CD4-positive, CD25-positive, alpha-beta regulatory T cell (primary cell): ENCODE data around the gene MEIS2. TPM values are rescaled to one million over a fixed set of nuclear protein-coding genes. Genes with fewer than 3 reads are reported as not detected.

ENCODE experiments used
- ATAC-seq, 2 donors: fragments of 150-1000 bp; cut with Tn5 transposase; one replicate each; pipeline ENCODE4 v1.10.0; 2021; ENCODE audit warnings: low read depth in 2 of 2, moderate number of reproducible peaks in 2 of 2, moderate library complexity in 1 of 2
- DNase-seq, 3 donors: peaks; one replicate each; pipeline versions ENCODE4 v3.0.0 to v3.0.0-alpha.2; 2012 to 2022; ENCODE audit warnings: mixed read lengths in 1 of 3
- H3K27ac ChIP-seq: one replicate; pipeline ENCODE4 v1.7.0; 2013; ENCODE audit warnings: mild to moderate bottlenecking, low read length; ENCODE audit not compliant: insufficient read depth, poor library complexity, severe bottlenecking
- H3K27me3 ChIP-seq: one replicate; pipeline ENCODE4 v1.7.0; 2013; ENCODE audit warnings: low read length; ENCODE audit not compliant: control insufficient read depth, insufficient read depth
- H3K36me3 ChIP-seq: one replicate; pipeline ENCODE4 v1.7.0; 2013; ENCODE audit warnings: mild to moderate bottlenecking, low read length, moderate library complexity; ENCODE audit not compliant: control insufficient read depth, insufficient read depth
- H3K4me1 ChIP-seq: 2 replicates; pipeline ENCODE4 v1.7.0; 2013; ENCODE audit warnings: mild to moderate bottlenecking, low read length; ENCODE audit not compliant: insufficient read depth, control insufficient read depth, poor library complexity, severe bottlenecking
- H3K4me3 ChIP-seq: one replicate; pipeline ENCODE4 v1.7.0; 2013; ENCODE audit warnings: low read depth, mild to moderate bottlenecking, low read length, moderate library complexity
- H3K9me3 ChIP-seq, 2 experiments: 1 replicate in 1 of 2; 2 replicates in 1 of 2; pipeline ENCODE4 v1.7.0; 2013; ENCODE audit warnings: low read length in 2 of 2, mild to moderate bottlenecking in 1 of 2, moderate library complexity in 1 of 2; ENCODE audit not compliant: control insufficient read depth in 2 of 2
- H3K27ac Mint-ChIP-seq, 3 donors: one replicate each; pipeline ENCODE4 v1.8.0; 2020 to 2022; ENCODE audit warnings: mild to moderate bottlenecking in 3 of 3, mixed read lengths in 3 of 3, moderate library complexity in 2 of 3
- H3K27me3 Mint-ChIP-seq: one replicate; pipeline ENCODE4 v1.8.0; 2022; ENCODE audit warnings: mild to moderate bottlenecking, mixed read lengths
- H3K36me3 Mint-ChIP-seq: one replicate; pipeline ENCODE4 v1.8.0; 2020; ENCODE audit warnings: mixed read lengths
- H3K4me1 Mint-ChIP-seq, 4 donors: one replicate each; pipeline ENCODE4 v1.8.0; 2020 to 2022; ENCODE audit warnings: mixed read lengths in 4 of 4, mild to moderate bottlenecking in 1 of 4
- H3K4me3 Mint-ChIP-seq, 4 donors: one replicate each; pipeline ENCODE4 v1.8.0; 2020 to 2022; ENCODE audit warnings: mild to moderate bottlenecking in 4 of 4, mixed read lengths in 4 of 4, moderate library complexity in 3 of 4
- H3K9me3 Mint-ChIP-seq, 7 donors: one replicate each; pipeline ENCODE4 v1.8.0; 2020 to 2022; ENCODE audit warnings: mixed read lengths in 7 of 7, mild to moderate bottlenecking in 3 of 7, moderate library complexity in 2 of 7
- polyA plus RNA-seq, 4 donors: library from polyadenylated mRNA; unstranded; fragments of 300-500 nt; fragmentation: Illumina TruSeq; gene quantifications; one replicate each; pipeline ENCODE4 v1.2.3, GENCODE V29; 2021
- total RNA-seq: library from RNA; stranded (reverse); gene quantifications from one replicate; pipeline ENCODE4 v1.2.3, GENCODE V29; 2022

The MEIS2 gene
- total and polyA plus RNA-seq, 5 donors from 2014 or later, result not detected

DNA sequence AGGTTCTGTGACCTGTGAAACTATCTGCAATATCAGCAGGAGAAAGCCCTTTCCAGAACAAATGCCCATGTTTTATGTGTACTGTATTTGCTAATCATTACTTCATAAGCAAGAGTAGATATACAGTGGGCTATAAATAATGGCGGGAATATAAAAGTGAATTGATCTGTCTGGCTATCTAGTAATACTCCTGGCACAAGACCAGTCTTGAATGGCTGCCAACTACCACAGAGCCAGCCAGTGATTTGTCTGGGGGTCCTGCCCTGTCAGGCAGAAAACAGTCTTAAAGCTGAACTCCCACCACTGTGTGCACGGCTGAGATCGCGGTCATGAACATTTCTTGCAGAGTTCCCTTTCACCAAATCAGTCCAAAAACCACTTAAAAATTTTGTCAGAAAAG is 176.3 kb downstream of the MEIS2 start:
- Mint-ChIP-seq H3K27me3 (no peaks in the 10 kb centered on the region), H3K27ac (no peak overlapping the region), H3K4me1 (no peaks in the 10 kb centered on the region), H3K36me3 (no peaks in the 10 kb centered on the region), H3K9me3 (peaks cover 0 to 5% (median 0%) of the 10 kb centered on the region in 7 donors), H3K4me3 (no peak overlapping the region)
- no peaks in the 10 kb centered on the region for H3K36me3 ChIP-seq
- H3K4me3 ChIP-seq, result no peak overlapping the region
- no peak for DNase-seq
- no peaks in the 10 kb centered on the region for H3K9me3 ChIP-seq
- ATAC-seq, result no peak
- H3K4me1 ChIP-seq, result no peaks in the 10 kb centered on the region
- H3K27me3 ChIP-seq, result no peaks in the 10 kb centered on the region
- no peak overlapping the region for H3K27ac ChIP-seq

DNA sequence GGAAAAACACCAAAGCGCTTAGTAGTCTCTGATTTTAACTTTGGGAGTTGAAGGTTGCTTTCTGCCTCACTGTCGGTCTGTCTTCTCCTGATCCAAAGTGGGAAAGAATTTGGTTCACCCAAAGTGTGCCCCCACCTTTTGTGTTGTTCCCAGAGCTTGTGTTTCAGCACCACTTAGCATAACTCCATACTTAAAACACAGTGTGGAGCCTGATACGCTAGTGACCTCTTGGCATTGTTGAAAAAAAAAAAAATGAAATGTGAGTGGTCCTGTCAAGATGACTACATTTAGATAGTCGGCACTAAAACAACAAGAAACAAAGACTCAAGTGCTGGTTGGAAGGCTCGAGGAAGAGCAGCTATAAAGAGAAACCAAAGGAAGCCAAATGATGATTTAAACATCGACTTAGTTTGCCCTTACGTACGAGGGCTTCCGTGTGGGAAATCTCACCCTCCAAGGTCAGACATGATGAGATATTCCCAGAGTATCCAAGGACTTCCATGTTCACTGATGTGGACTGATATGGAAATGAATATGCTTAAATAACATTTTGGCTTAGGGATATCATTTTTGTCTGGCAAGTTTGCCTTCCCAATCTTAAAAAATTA is 178.8 kb downstream of the MEIS2 start:
- no peaks in the 10 kb centered on the region for H3K36me3 ChIP-seq
- Mint-ChIP-seq H3K36me3 (no peaks in the 10 kb centered on the region), H3K27me3 (no peaks in the 10 kb centered on the region), H3K27ac (no peak overlapping the region), H3K4me1 (no peaks in the 10 kb centered on the region), H3K9me3 (peaks cover 0 to 1% (median 0%) of the 10 kb centered on the region in 7 donors), H3K4me3 (no peak overlapping the region)
- ATAC-seq, result no peak
- DNase-seq, result no peak
- H3K4me3 ChIP-seq, result no peak overlapping the region
- H3K27me3 ChIP-seq, result no peaks in the 10 kb centered on the region
- H3K27ac ChIP-seq, result no peak overlapping the region
- no peaks in the 10 kb centered on the region for H3K9me3 ChIP-seq
- no peaks in the 10 kb centered on the region for H3K4me1 ChIP-seq

DNA sequence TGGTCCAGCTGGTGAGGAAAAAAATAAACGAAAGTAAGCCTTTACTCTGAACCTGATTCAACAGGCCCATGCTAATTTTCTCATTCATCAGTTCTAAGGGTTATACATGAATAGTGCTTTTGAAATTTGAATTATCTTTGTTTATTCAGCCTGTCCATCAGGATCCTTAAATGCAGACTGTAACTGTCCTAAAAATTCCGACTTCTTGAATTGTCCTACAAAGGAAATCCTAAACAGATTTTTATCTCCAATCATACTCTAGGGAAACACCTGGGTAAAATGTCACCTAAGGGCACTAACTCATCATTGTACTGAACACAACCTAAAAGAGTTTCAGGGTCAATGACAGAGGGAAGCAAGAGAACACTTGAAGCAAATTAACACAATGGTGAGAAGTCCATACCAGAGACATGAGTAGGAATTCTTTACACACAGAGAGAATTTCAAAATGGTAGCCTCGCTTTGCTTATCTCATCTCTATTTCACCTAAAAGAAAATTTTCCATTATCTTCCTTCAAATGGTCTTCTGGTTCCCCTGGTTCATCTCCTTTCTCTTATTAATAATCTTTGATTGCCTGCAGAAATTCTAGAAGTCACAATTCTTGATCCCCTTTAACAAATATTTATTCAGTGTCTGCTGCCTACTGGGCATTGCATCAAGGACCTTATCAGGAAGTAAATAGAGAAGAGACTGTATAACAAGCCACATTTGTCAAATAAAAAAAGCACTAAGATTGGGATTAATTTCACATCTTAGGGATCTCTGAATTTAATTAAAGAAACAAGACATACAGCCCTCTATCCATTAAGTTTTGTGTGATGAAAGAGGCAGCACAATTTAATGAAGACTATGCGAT is 182.7 kb downstream of the MEIS2 start:
- no peak overlapping the region for H3K4me3 Mint-ChIP-seq
- no peaks in the 10 kb centered on the region for H3K27me3 Mint-ChIP-seq
- DNase-seq, result no peak
- Histone ChIP-seq H3K4me3 (no peak overlapping the region), H3K9me3 (no peaks in the 10 kb centered on the region), H3K27ac (no peak overlapping the region), H3K27me3 (no peaks in the 10 kb centered on the region), H3K4me1 (no peaks in the 10 kb centered on the region), H3K36me3 (no peaks in the 10 kb centered on the region)
- no peaks in the 10 kb centered on the region for H3K4me1 Mint-ChIP-seq
- peaks cover 0 to 3% (median 0%) of the 10 kb centered on the region in 7 donors for H3K9me3 Mint-ChIP-seq
- no peak overlapping the region for H3K27ac Mint-ChIP-seq
- no peak for ATAC-seq
- no peaks in the 10 kb centered on the region for H3K36me3 Mint-ChIP-seq

DNA sequence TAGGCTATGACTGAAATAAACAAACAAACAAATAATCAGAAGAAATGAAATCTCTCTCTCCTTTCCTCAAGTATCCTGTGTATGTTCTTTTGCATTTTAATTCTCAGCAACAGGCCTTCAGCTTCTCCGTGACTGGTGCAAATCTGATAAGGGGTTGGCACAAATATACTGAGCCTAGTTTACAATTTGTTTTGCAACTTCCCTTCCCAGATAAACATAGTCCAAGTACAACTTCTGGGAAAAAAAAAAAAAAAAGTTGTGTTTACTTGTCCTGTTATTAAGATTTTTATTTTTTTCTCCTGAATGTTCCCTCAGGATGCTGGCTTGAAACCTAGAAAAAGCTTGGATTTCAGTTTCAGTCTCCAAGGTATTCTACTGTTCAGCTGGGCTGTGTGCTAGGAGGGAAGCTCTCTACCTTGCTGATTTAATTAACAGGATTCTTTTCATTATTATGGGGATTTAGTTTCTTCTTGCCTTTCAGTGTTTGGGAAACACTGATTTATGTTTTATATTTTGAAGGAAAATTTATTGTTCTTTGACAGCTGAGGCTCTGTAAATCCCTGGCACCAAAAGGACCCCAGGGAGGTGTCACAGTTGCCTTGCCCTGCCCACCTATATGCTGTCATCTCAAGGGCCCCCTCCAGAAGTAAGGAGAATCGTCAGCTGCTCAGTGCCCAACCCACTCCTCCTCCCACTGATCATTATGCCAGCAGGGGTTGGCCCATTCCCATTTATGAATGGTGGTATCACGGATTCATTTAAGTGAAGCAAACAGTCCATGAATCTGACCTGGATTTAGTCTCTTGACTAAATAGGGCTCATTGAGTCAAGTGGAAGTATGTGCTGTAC is 185.2 kb downstream of the MEIS2 start:
- no peaks in the 10 kb centered on the region for H3K9me3 ChIP-seq
- ATAC-seq, result no peak
- no peak overlapping the region for H3K4me3 Mint-ChIP-seq

DNA sequence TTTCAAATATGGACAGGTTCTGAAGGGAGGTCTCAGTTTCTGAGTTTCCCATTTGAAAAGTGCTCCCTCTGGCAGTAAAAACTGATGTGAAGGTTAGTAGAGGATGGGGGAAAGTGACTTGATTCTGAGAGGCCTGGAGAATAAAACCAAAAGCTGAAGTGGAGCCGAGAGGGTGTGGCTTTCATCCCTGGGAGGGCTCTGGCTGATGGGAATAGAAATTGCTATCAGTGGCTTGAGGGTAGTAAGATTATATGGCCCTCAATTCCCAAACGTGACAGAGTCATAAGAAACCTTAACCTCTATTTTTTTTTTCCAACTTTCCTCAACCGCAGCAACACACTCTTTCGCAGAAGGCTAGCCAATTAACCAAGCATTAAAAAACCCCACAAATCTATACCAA is 185.9 kb downstream of the MEIS2 start:
- no peaks in the 10 kb centered on the region for H3K9me3 ChIP-seq
- Mint-ChIP-seq H3K27ac (no peak overlapping the region), H3K9me3 (peaks cover 0 to 3% (median 0%) of the 10 kb centered on the region in 7 donors), H3K27me3 (no peaks in the 10 kb centered on the region), H3K4me1 (no peaks in the 10 kb centered on the region), H3K36me3 (no peaks in the 10 kb centered on the region), H3K4me3 (no peak overlapping the region)
- H3K27ac ChIP-seq, result no peak overlapping the region
- no peak for ATAC-seq
- no peak overlapping the region for H3K4me3 ChIP-seq
- no peaks in the 10 kb centered on the region for H3K27me3 ChIP-seq
- no peak for DNase-seq
- H3K36me3 ChIP-seq, result no peaks in the 10 kb centered on the region
- H3K4me1 ChIP-seq, result no peaks in the 10 kb centered on the region

More for the DNA sequence above, 185.2 kb downstream of the MEIS2 start:
- Histone ChIP-seq H3K36me3 (no peaks in the 10 kb centered on the region), H3K27ac (no peak overlapping the region), H3K4me3 (no peak overlapping the region), H3K27me3 (no peaks in the 10 kb centered on the region), H3K4me1 (no peaks in the 10 kb centered on the region)
- no peaks in the 10 kb centered on the region for H3K27me3 Mint-ChIP-seq
- no peak overlapping the region for H3K27ac Mint-ChIP-seq
- no peaks in the 10 kb centered on the region for H3K36me3 Mint-ChIP-seq
- DNase-seq, result no peak
- peaks cover 0 to 3% (median 0%) of the 10 kb centered on the region in 7 donors for H3K9me3 Mint-ChIP-seq
- H3K4me1 Mint-ChIP-seq, result no peaks in the 10 kb centered on the region

DNA sequence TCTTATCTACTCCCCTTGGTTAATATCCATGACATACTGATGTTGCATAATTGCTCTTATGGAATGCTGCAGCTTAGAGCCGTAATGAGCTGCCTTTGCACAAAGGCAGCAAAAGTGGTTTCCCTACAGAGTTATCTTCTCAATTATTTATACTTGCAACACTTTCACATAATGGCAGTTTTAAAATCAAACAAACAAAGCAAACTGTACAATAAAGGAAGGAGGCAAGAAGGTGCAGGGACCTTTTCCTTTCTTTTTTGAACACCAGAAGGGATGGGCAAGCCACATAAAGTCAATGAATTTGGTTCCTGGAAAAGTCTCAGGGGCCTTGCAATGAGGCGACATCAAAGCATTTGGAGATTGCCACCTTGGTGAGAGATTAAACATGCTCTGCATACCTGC is 188.0 kb downstream of the MEIS2 start:
- Mint-ChIP-seq H3K4me1 (no peaks in the 10 kb centered on the region), H3K9me3 (peaks cover 0 to 3% (median 0%) of the 10 kb centered on the region in 7 donors), H3K27me3 (no peaks in the 10 kb centered on the region), H3K4me3 (no peak overlapping the region), H3K27ac (no peak overlapping the region), H3K36me3 (no peaks in the 10 kb centered on the region)
- DNase-seq (no peak), ATAC-seq (no peak)
- Histone ChIP-seq H3K9me3 (no peaks in the 10 kb centered on the region), H3K4me1 (no peaks in the 10 kb centered on the region), H3K27me3 (no peaks in the 10 kb centered on the region), H3K36me3 (no peaks in the 10 kb centered on the region), H3K4me3 (no peak overlapping the region), H3K27ac (no peak overlapping the region)

DNA sequence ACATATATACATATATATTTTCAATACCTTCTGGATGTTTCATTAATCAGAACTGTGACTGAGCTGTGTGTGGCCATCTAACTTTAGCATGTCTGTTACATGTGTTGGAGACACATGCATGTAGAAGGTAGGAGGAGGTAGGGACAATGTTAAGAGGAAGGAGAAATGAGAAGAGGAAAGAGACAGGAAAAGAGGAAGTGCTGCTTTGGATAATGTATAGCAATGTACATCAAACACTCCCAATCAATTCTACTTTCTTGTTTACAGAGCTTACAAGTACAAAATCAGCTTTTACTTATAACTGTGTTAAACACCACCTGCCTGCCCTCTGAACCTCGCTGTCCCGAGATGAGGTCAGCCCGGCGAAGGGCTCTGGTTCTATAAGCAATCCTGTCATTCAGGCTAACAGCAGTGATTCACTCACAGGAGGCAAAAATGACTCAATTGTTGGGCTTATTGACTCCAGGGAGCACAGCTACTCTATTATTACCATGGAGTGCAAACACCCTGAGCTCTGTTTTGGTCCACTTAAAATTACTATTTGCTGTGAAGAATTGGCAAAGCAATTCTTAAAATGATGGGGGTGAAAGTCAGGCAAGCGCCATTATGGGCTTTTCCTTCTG is 188.9 kb downstream of the MEIS2 start:
- ATAC-seq, result no peak
- Mint-ChIP-seq H3K9me3 (peaks cover 0 to 3% (median 0%) of the 10 kb centered on the region in 7 donors), H3K4me1 (no peaks in the 10 kb centered on the region), H3K4me3 (no peak overlapping the region), H3K27me3 (no peaks in the 10 kb centered on the region), H3K27ac (no peak overlapping the region), H3K36me3 (no peaks in the 10 kb centered on the region)
- H3K4me3 ChIP-seq, result no peak overlapping the region
- no peak for DNase-seq
- H3K27me3 ChIP-seq, result no peaks in the 10 kb centered on the region
- H3K4me1 ChIP-seq, result no peaks in the 10 kb centered on the region
- no peaks in the 10 kb centered on the region for H3K9me3 ChIP-seq
- no peak overlapping the region for H3K27ac ChIP-seq
- H3K36me3 ChIP-seq, result no peaks in the 10 kb centered on the region
